K562 (cell line): Measurements from ENCODE around the gene BANK1. TPM values are rescaled to one million over a fixed set of nuclear protein-coding genes. Genes with fewer than 3 reads are reported as not detected.

ENCODE experiments used
- ATAC-seq: fragments of 200-7000 bp; cut with Tn5 transposase; 3 replicates; pipeline ENCODE4 v1.9.1; 2020; ENCODE audit warnings: moderate library complexity
- BruUV-seq: library from RNA; stranded (reverse); fragments of 400-500 nt; replicated peaks from 2 replicates; lab custom pipeline; 2021; lab: Mats Ljungman, UMichigan
- CTCF ChIA-PET: fragments of 300-600 bp; formaldehyde crosslinking; extraction: SDS; loops from one replicate; lab custom pipeline; 2021; ENCODE audit warnings: low intra/inter-chr PET ratio; lab: Yijun Ruan, JAX
- POLR2A ChIA-PET: fragments of 300-600, 350-650 bp; sonication (Branson Sonifier 250); formaldehyde crosslinking; extraction: SDS; loops from one replicate; lab custom pipeline; 2021; ENCODE audit warnings: antibody characterized with exemption, inconsistent platforms; lab: Yijun Ruan, JAX
- DNase-seq, 4 experiments: peaks; one replicate each; pipeline versions ENCODE4 v3.0.0 to v3.0.0-alpha.2; 2011 to 2018; ENCODE audit warnings: low spot score in 3 of 4, mixed read lengths in 3 of 4; ENCODE audit errors: extremely low read depth in 1 of 4
- FAIRE-seq: peaks from 2 replicates; lab custom pipeline; 2011; peaks lifted over from hg19 to GRCh38; lab: Jason Lieb, UNC
- H2AFZ ChIP-seq: 2 replicates; pipeline ENCODE4 v1.6.0; 2011; ENCODE audit warnings: low read depth, low read length, control low read depth, inconsistent platforms
- H3K27ac ChIP-seq: fragments of 200-600 bp; 3 replicates; pipeline ENCODE4 v1.8.0; 2011; ENCODE audit warnings: low read depth, mild to moderate bottlenecking, control low read depth, inconsistent platforms, low read length, moderate library complexity, mixed read lengths; ENCODE audit errors: extremely low read depth
- H3K27me3 ChIP-seq, 2 experiments: fragments of 300-600 bp in 1 of 2; 2 replicates in 1 of 2; 3 replicates in 1 of 2; pipeline versions ENCODE4 v1.6.0 to v1.8.0; 2011; ENCODE audit warnings: inconsistent platforms in 2 of 2, low read length in 2 of 2, mild to moderate bottlenecking in 1 of 2, mixed read lengths in 1 of 2, moderate library complexity in 1 of 2; ENCODE audit not compliant: control insufficient read depth in 2 of 2, insufficient read depth in 2 of 2
- H3K36me3 ChIP-seq: fragments of 300-600 bp; 3 replicates; pipeline ENCODE4 v1.8.0; 2011; ENCODE audit warnings: mild to moderate bottlenecking, low read length, inconsistent platforms; ENCODE audit not compliant: control insufficient read depth, insufficient read depth
- H3K4me1 ChIP-seq, 2 experiments: fragments of 200-600 bp in 1 of 2; replicated peaks in 1 of 2; 2 replicates in 1 of 2; 3 replicates in 1 of 2; pipeline versions ENCODE4 v1.5.1 to v1.8.0; 2011; ENCODE audit warnings: inconsistent platforms in 2 of 2, low read length in 2 of 2, mild to moderate bottlenecking in 1 of 2, mixed read lengths in 1 of 2, moderate library complexity in 1 of 2; ENCODE audit not compliant: control insufficient read depth in 2 of 2, insufficient read depth in 2 of 2
- H3K4me2 ChIP-seq: 2 replicates; pipeline ENCODE4 v1.6.1; 2011; ENCODE audit warnings: low read length, control low read depth, inconsistent platforms, mixed read lengths; ENCODE audit not compliant: insufficient read depth
- H3K4me3 ChIP-seq: fragments of 200-600 bp; sonication (generic), shearing (Covaris generic); 2 replicates; pipeline ENCODE4 v1.5.1; 2016; ENCODE audit warnings: control low read depth, inconsistent platforms
- H3K79me2 ChIP-seq: fragments of 200-600 bp; 3 replicates; pipeline ENCODE4 v1.8.0; 2011; ENCODE audit warnings: low read length, inconsistent platforms; ENCODE audit not compliant: control insufficient read depth, insufficient read depth
- H3K9ac ChIP-seq, 2 experiments: 2 replicates each; pipeline versions ENCODE4 v1.6.0 to v1.6.1; 2011; ENCODE audit warnings: low read depth in 2 of 2, low read length in 2 of 2, control low read depth in 1 of 2, inconsistent platforms in 1 of 2, mild to moderate bottlenecking in 1 of 2, mixed read lengths in 1 of 2; ENCODE audit not compliant: insufficient read depth in 1 of 2
- H3K9me1 ChIP-seq: one replicate; pipeline ENCODE4 v1.6.0; 2011; ENCODE audit warnings: inconsistent platforms, mild to moderate bottlenecking, low read length, moderate library complexity; ENCODE audit not compliant: control insufficient read depth, insufficient read depth
- H3K9me3 ChIP-seq: replicated peaks from 2 replicates; pipeline ENCODE4 v1.5.1; 2011; ENCODE audit warnings: low read depth, low read length, inconsistent platforms; ENCODE audit not compliant: control insufficient read depth, insufficient read depth
- H4K20me1 ChIP-seq: replicated peaks from 2 replicates; pipeline ENCODE4 v1.6.1; 2011; ENCODE audit warnings: low read length, inconsistent platforms, mixed read lengths; ENCODE audit not compliant: control insufficient read depth, insufficient read depth
- HMGN3 ChIP-seq: IDR thresholded peaks from 2 replicates; pipeline ENCODE4 v1.6.1; 2011; ENCODE audit warnings: borderline replicate concordance, low read depth, mild to moderate bottlenecking, mixed read lengths, low read length; ENCODE audit not compliant: insufficient read length; ENCODE audit errors: extremely low read depth
- HNRNPH1 ChIP-seq: fragments of 200-400 bp; formaldehyde crosslinking; optimal IDR thresholded peaks from 2 replicates; pipeline ENCODE3; 2017; ENCODE audit warnings: low read depth, mild to moderate bottlenecking, low read length, moderate library complexity
- TEAD1 ChIP-seq, 2 experiments: fragments of 450-650 bp in 1 of 2; sonication (generic) in 1 of 2; formaldehyde crosslinking; IDR thresholded peaks; 2 replicates each; pipeline versions ENCODE4 v1.4.0 to v1.8.0; 2020 to 2022; ENCODE audit warnings: mild to moderate bottlenecking in 2 of 2, missing genetic modification reagents in 1 of 2
- ZFP30 ChIP-seq: fragments of 250-450 bp; sonication (Bioruptor Pico); IDR thresholded peaks from 2 replicates; pipeline ENCODE4 v1.8.0; 2022; ENCODE audit warnings: moderate library complexity, mild to moderate bottlenecking, inconsistent platforms, borderline replicate concordance
- ZNF316 ChIP-seq: fragments of 450-650 bp; IDR thresholded peaks from 2 replicates; pipeline ENCODE4 v1.6.1; 2016
- WGBS: fragments of 100-300 bp; shearing (Covaris generic); methylation state at CpG from one replicate; pipeline ENCODE4 v1.1.6; 2016; ENCODE audit warnings: low coverage, mixed read lengths; ENCODE audit not compliant: insufficient coverage; ENCODE audit errors: missing lambda C conversion rate; 5-methylcytosine and 5-hydroxymethylcytosine counted together
- in situ Hi-C: fragments of 300-500 bp; cut with MboI; formaldehyde crosslinking; loops from 4 replicates; pipeline ENCODE4 v1.15.0; 2018; ENCODE audit warnings: inconsistent platforms, mixed read lengths
- intact Hi-C: fragments of 100-400 bp; cut with micrococcal nuclease; formaldehyde crosslinking; loops from 2 replicates; pipeline ENCODE4 v1.14.2; 2022
- polyA plus RNA-seq, 8 experiments: library from polyadenylated mRNA; depleted of rRNA in 4 of 8; stranded (reverse) in 5 of 8; unstranded in 3 of 8; fragments of >200 nt; fragmentation: Nextera tagmentation in 2 of 8; fragmentation: Illumina TruSeq in 1 of 8; extraction: Ambion mirVana in 2 of 8; extraction: Trizol in 1 of 8; gene quantifications; 2 replicates each; pipeline versions ENCODE4 v1.2.1 to v1.2.3, GENCODE V29; 2011 to 2014; ENCODE audit warnings: inconsistent platforms in 1 of 8, missing spikeins in 1 of 8
- total RNA-seq, 7 experiments: library from RNA; depleted of rRNA in 6 of 7; stranded (reverse); fragments of >200 nt in 6 of 7; fragmentation: Illumina TruSeq in 2 of 7; extraction: Trizol in 2 of 7; gene quantifications; 2 replicates each; pipeline versions ENCODE4 v1.2.1 to v1.2.3, GENCODE V29; 2011 to 2021; ENCODE audit warnings: low replicate concordance in 1 of 7
- TF ChIP-seq, protein P1 (sequence below): fragments of 450-650 bp; IDR thresholded peaks from 2 replicates; pipeline ENCODE4 v1.6.1; 2018; ENCODE audit not compliant: partially characterized antibody

The BANK1 gene
- total and polyA plus RNA-seq, 9 of the 15 experiments (the other 6 are each of a cell fraction or from before 2014, with no cell fraction given): not detected

DNA sequence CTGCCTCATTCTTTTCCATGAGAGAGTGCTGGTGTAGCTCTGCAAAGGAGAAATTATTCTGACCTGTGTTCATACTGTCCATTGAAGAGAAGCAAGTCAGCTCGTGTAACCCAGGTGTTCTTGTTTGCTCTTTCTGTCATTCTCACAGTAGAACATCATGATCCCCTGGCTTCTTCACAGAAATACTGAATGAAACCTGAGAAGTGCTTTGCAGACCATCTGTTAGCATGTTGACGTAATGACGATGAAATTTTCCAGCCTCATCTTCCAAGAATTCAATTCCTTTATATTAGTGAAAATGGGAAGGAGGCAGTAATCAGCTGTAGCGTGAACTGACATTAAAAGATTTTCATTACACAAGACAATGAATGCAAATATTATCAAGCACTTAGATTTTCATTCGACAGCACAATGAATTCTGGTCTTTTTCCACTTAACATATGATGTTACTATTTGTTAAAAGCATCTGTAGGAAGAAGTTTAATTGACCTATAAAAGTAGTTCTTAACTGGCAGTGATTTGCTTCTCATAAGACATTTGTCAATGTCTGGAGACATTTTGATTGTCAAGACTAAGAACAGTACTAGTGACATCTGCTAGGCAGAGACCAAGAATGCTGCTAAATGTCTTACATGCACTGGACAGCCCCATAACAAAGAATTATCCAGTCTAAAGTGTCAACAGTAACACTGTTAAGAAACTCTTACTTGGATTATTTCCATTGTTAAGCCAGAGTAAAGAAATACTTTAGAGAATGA, 246.3 kb downstream of the BANK1 start (continued):
- TF ChIP-seq HMGN3 (no peak), ZNF316 (no peak), ZFP30 (CRISPR knock-in tag) (no peak), HNRNPH1 (no peak)
- TF ChIP-seq, protein P1, sequence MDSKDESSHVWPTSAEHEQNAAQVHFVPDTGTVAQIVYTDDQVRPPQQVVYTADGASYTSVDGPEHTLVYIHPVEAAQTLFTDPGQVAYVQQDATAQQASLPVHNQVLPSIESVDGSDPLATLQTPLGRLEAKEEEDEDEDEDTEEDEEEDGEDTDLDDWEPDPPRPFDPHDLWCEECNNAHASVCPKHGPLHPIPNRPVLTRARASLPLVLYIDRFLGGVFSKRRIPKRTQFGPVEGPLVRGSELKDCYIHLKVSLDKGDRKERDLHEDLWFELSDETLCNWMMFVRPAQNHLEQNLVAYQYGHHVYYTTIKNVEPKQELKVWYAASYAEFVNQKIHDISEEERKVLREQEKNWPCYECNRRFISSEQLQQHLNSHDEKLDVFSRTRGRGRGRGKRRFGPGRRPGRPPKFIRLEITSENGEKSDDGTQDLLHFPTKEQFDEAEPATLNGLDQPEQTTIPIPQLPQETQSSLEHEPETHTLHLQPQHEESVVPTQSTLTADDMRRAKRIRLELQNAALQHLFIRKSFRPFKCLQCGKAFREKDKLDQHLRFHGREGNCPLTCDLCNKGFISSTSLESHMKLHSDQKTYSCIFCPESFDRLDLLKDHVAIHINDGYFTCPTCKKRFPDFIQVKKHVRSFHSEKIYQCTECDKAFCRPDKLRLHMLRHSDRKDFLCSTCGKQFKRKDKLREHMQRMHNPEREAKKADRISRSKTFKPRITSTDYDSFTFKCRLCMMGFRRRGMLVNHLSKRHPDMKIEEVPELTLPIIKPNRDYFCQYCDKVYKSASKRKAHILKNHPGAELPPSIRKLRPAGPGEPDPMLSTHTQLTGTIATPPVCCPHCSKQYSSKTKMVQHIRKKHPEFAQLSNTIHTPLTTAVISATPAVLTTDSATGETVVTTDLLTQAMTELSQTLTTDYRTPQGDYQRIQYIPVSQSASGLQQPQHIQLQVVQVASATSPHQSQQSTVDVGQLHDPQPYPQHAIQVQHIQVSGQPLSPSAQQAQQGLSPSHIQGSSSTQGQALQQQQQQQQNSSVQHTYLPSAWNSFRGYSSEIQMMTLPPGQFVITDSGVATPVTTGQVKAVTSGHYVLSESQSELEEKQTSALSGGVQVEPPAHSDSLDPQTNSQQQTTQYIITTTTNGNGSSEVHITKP: no peak

DNA sequence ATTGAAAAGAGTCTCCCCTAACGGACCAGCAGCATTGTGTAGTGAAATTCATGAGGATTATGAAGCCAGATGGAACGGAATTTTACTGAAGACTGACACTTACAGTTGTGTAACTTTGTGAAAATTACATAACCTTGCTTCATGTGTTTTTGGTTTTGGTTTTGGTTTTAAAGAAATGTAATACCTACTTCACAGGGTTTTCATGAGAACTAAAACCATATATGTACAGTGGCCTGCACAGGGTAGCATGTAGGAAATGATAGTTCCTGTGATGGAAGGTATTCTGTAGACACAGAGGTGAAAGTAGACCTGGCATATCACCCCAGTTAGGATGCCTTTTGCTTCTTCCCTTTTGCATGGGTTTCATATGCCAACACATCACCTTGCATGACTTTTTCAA, 247.0 kb downstream of the BANK1 start:
- Histone ChIP-seq H3K79me2 (no peaks in the 10 kb centered on the region), H3K4me3 (no peak overlapping the region), H4K20me1 (no peaks in the 10 kb centered on the region), H3K4me2 (no peak overlapping the region), H3K36me3 (no peaks in the 10 kb centered on the region), H3K4me1 (no peaks in the 10 kb centered on the region), H3K9me1 (no peaks in the 10 kb centered on the region), H3K9me3 (no peaks in the 10 kb centered on the region), H2AFZ (no peak overlapping the region), H3K9ac (no peak overlapping the region), H3K27me3 (no peaks in the 10 kb centered on the region), H3K27ac (no peak overlapping the region)
- no peak for TF ChIP-seq TEAD1 (CRISPR knock-in tag; IDR thresholded peaks at IDR 0.05)
- FAIRE-seq (no peak), DNase-seq (no peak), ATAC-seq (no peak)
- CTCF ChIA-PET: no interaction called here
- POLR2A ChIA-PET: no interaction called here
- no TSS peak for BruUV-seq
- intact Hi-C loops: no loop called here
- 0% methylated on average over 2 of the region's 2 CpGs for WGBS
- in situ Hi-C loops: no loop called here
